Naive B cell (primary cell): ENCODE results near the gene LAS1L. TPM values are rescaled to one million over a fixed set of nuclear protein-coding genes. Genes with fewer than 3 reads are reported as not detected.
A peak's percentile ranks its signal among the peaks of the same experiment; 100 is the strongest.
"Not testable (repeated sequence)": the region's sequence is repeated elsewhere in the genome, so short reads cannot be mapped to it uniquely, and the experiment has no call there.

Experiments used
- ATAC-seq, 2 donors: fragments of 150-1000 bp; cut with Tn5 transposase; 2 replicates each; pipeline ENCODE4 v1.10.0; 2021; ENCODE audit warnings: low read depth in 2 of 2, mild to moderate bottlenecking in 2 of 2, moderate library complexity in 2 of 2
- DNase-seq: peaks from one replicate; pipeline ENCODE4 v3.0.0; 2022
- H3K27ac Mint-ChIP-seq, 6 donors: one replicate each; pipeline ENCODE4 v1.8.0; 2020 to 2022; ENCODE audit warnings: mild to moderate bottlenecking in 6 of 6, mixed read lengths in 6 of 6, moderate library complexity in 5 of 6, inconsistent platforms in 2 of 6
- H3K27me3 Mint-ChIP-seq, 3 donors: one replicate each; pipeline ENCODE4 v1.8.0; 2021 to 2022; ENCODE audit warnings: mixed read lengths in 3 of 3, mild to moderate bottlenecking in 1 of 3
- H3K36me3 Mint-ChIP-seq, 2 donors: one replicate each; pipeline ENCODE4 v1.8.0; 2020 to 2022; ENCODE audit warnings: mixed read lengths in 2 of 2, inconsistent platforms in 1 of 2, mild to moderate bottlenecking in 1 of 2
- H3K4me1 Mint-ChIP-seq, 3 donors: one replicate each; pipeline ENCODE4 v1.8.0; 2020 to 2022; ENCODE audit warnings: mixed read lengths in 3 of 3, inconsistent platforms in 1 of 3, mild to moderate bottlenecking in 1 of 3, moderate library complexity in 1 of 3
- H3K4me3 Mint-ChIP-seq, 8 donors: one replicate each; pipeline ENCODE4 v1.8.0; 2020 to 2022; ENCODE audit warnings: mild to moderate bottlenecking in 8 of 8, mixed read lengths in 8 of 8, moderate library complexity in 8 of 8, inconsistent platforms in 2 of 8
- H3K9me3 Mint-ChIP-seq, 7 donors: one replicate each; pipeline ENCODE4 v1.8.0; 2020 to 2022; ENCODE audit warnings: mixed read lengths in 7 of 7, mild to moderate bottlenecking in 5 of 7, inconsistent platforms in 2 of 7, moderate library complexity in 1 of 7
- polyA plus RNA-seq, 6 donors: library from polyadenylated mRNA; unstranded; fragments of 300-500 nt; fragmentation: Illumina TruSeq; gene quantifications; one replicate each; pipeline ENCODE4 v1.2.3, GENCODE V29; 2021; ENCODE audit warnings: low read depth in 6 of 6

The LAS1L gene
- polyA plus RNA-seq, 6 donors from 2014 or later = 22.3 to 51.9 (median 45.2) TPM

GRCh38 chrX:65537229-65537628 lies 2.6 kb upstream of the LAS1L start:
- DNase-seq = no peak

GRCh38 chrX:65536291-65536690 lies 1.7 kb upstream of the LAS1L start:
- H3K9me3 Mint-ChIP-seq = no peaks in the 10 kb centered on the region
- H3K27ac Mint-ChIP-seq = peak overlapping the region in 2 of 6 donors; percentile 24 to 26
- H3K36me3 Mint-ChIP-seq = no peaks in the 10 kb centered on the region
- ATAC-seq (no peak), DNase-seq (no peak)
- H3K4me3 Mint-ChIP-seq = no peak overlapping the region
- H3K27me3 Mint-ChIP-seq = peaks cover 0 to 4% (median 0%) of the 10 kb centered on the region in 3 donors
- H3K4me1 Mint-ChIP-seq = peaks cover 8 to 24% (median 12%) of the 10 kb centered on the region in 3 donors

More at GRCh38 chrX:65537229-65537628, 2.6 kb upstream of the LAS1L start:
- H3K36me3 Mint-ChIP-seq = no peaks in the 10 kb centered on the region
- H3K9me3 Mint-ChIP-seq = no peaks in the 10 kb centered on the region
- H3K27me3 Mint-ChIP-seq = peaks cover 0 to 5% (median 3%) of the 10 kb centered on the region in 3 donors
- peak overlapping the region in 1 of 6 donors; percentile 20 for H3K27ac Mint-ChIP-seq
- H3K4me1 Mint-ChIP-seq = peaks cover 8 to 21% (median 12%) of the 10 kb centered on the region in 3 donors
- ATAC-seq = no peak
- peak overlapping the region in 1 of 8 donors; percentile 41 for H3K4me3 Mint-ChIP-seq

- H3K4me3 Mint-ChIP-seq = peak overlapping the region in 2 of 8 donors; percentile 40 to 72
- no peaks in the 10 kb centered on the region for H3K27me3 Mint-ChIP-seq
- H3K9me3 Mint-ChIP-seq = no peaks in the 10 kb centered on the region
- no peaks in the 10 kb centered on the region for H3K36me3 Mint-ChIP-seq
- H3K4me1 Mint-ChIP-seq = peaks cover 12 to 24% (median 17%) of the 10 kb centered on the region in 3 donors
- DNase-seq = no peak
- peak overlapping the region in 1 of 6 donors; percentile 65 for H3K27ac Mint-ChIP-seq
- ATAC-seq = no peak
Observed at GRCh38 chrX:65532016-65532415, 2.6 kb downstream of the LAS1L start.

- Mint-ChIP-seq H3K27me3 (no peaks in the 10 kb centered on the region), H3K4me1 (peaks cover 12 to 15% (median 14%) of the 10 kb centered on the region in 3 donors), H3K36me3 (no peaks in the 10 kb centered on the region), H3K4me3 (peak overlapping the region in 1 of 8 donors; percentile 9), H3K9me3 (no peaks in the 10 kb centered on the region), H3K27ac (peak overlapping the region in 2 of 6 donors; percentile 26 to 35)
- peak; percentile 52 for ATAC-seq
- peak; percentile 32 for DNase-seq
Observed at GRCh38 chrX:65528705-65529340, 5.8 kb downstream of the LAS1L start.

- Mint-ChIP-seq H3K27me3 (no peaks in the 10 kb centered on the region), H3K36me3 (no peaks in the 10 kb centered on the region)
Observed at GRCh38 chrX:65528293-65528692, 6.3 kb downstream of the LAS1L start.

GRCh38 chrX:65524139-65524538 lies 10.4 kb downstream of the LAS1L start:
- Mint-ChIP-seq H3K27me3 (no peaks in the 10 kb centered on the region), H3K36me3 (peaks cover 17 to 18% of the 10 kb centered on the region in 2 donors), H3K9me3 (no peaks in the 10 kb centered on the region), H3K4me3 (peak overlapping the region in 1 of 8 donors; percentile 1), H3K27ac (peak overlapping the region in 1 of 6 donors; percentile 36), H3K4me1 (peaks cover 0 to 6% (median 0%) of the 10 kb centered on the region in 3 donors)
- no peak for DNase-seq
- no peak for ATAC-seq

More at GRCh38 chrX:65528293-65528692, 6.3 kb downstream of the LAS1L start:
- Mint-ChIP-seq H3K27ac (no peak overlapping the region), H3K4me3 (no peak overlapping the region), H3K4me1 (peaks cover 8 to 11% (median 9%) of the 10 kb centered on the region in 3 donors), H3K9me3 (no peaks in the 10 kb centered on the region)
- DNase-seq (no peak), ATAC-seq (no peak)

GRCh38 chrX:65522739-65523372 lies 11.7 kb downstream of the LAS1L start:
- H3K4me3 Mint-ChIP-seq = peak overlapping the region in 1 of 8 donors; percentile 18
- no peaks in the 10 kb centered on the region for H3K4me1 Mint-ChIP-seq
- no peaks in the 10 kb centered on the region for H3K27me3 Mint-ChIP-seq
- DNase-seq = no peak
- no peak for ATAC-seq
- H3K27ac Mint-ChIP-seq = peak overlapping the region in 1 of 6 donors; percentile 81
- peaks cover 17 to 18% of the 10 kb centered on the region in 2 donors for H3K36me3 Mint-ChIP-seq
- no peaks in the 10 kb centered on the region for H3K9me3 Mint-ChIP-seq

- not testable (repeated sequence) for ATAC-seq, H3K4me3 Mint-ChIP-seq, DNase-seq, H3K4me1 Mint-ChIP-seq, H3K9me3 Mint-ChIP-seq, H3K27me3 Mint-ChIP-seq
- H3K36me3 Mint-ChIP-seq = peaks cover 17 to 18% of the 10 kb centered on the region in 2 donors
- H3K27ac Mint-ChIP-seq = peak overlapping the region in 1 of 6 donors; percentile 16
Observed at GRCh38 chrX:65519530-65519929, 15.1 kb downstream of the LAS1L start.

- Mint-ChIP-seq H3K4me3 (peak overlapping the region in 1 of 8 donors; percentile 27), H3K36me3 (peaks cover 17 to 18% of the 10 kb centered on the region in 2 donors), H3K27ac (peak overlapping the region in 3 of 6 donors; percentile 16 to 86 (median 69))
- not testable (repeated sequence) for H3K4me1 Mint-ChIP-seq, H3K27me3 Mint-ChIP-seq, H3K9me3 Mint-ChIP-seq, ATAC-seq, DNase-seq
Observed at GRCh38 chrX:65518980-65519379, 15.6 kb downstream of the LAS1L start.

- no peaks in the 10 kb centered on the region for H3K4me1 Mint-ChIP-seq
- no peaks in the 10 kb centered on the region for H3K9me3 Mint-ChIP-seq
- ATAC-seq (no peak), DNase-seq (no peak)
- H3K4me3 Mint-ChIP-seq = no peak overlapping the region
- H3K27me3 Mint-ChIP-seq = no peaks in the 10 kb centered on the region
- no peak overlapping the region for H3K27ac Mint-ChIP-seq
- peaks cover 16 to 17% of the 10 kb centered on the region in 2 donors for H3K36me3 Mint-ChIP-seq
Observed at GRCh38 chrX:65517923-65518322, 16.7 kb downstream of the LAS1L start.

GRCh38 chrX:65516756-65517155 lies 17.8 kb downstream of the LAS1L start:
- Mint-ChIP-seq H3K9me3 (no peaks in the 10 kb centered on the region), H3K4me3 (no peak overlapping the region)

GRCh38 chrX:65513610-65514009 lies 21.0 kb downstream of the LAS1L start:
- ATAC-seq = no peak
- DNase-seq = no peak
- no peaks in the 10 kb centered on the region for H3K9me3 Mint-ChIP-seq
- no peak overlapping the region for H3K4me3 Mint-ChIP-seq
- no peaks in the 10 kb centered on the region for H3K27me3 Mint-ChIP-seq
- peak overlapping the region in 1 of 6 donors; percentile 38 for H3K27ac Mint-ChIP-seq
- no peaks in the 10 kb centered on the region for H3K4me1 Mint-ChIP-seq
- H3K36me3 Mint-ChIP-seq = peaks cover 0 to 6% of the 10 kb centered on the region in 2 donors

More at GRCh38 chrX:65516756-65517155, 17.8 kb downstream of the LAS1L start:
- Mint-ChIP-seq H3K27ac (no peak overlapping the region), H3K4me1 (no peaks in the 10 kb centered on the region), H3K36me3 (peaks cover 8 to 12% of the 10 kb centered on the region in 2 donors), H3K27me3 (no peaks in the 10 kb centered on the region)
- no peak for DNase-seq
- ATAC-seq = no peak

- DNase-seq = no peak
- ATAC-seq = no peak
Observed at GRCh38 chrX:65509400-65509799, 25.2 kb downstream of the LAS1L start.

GRCh38 chrX:65508851-65509250 lies 25.7 kb downstream of the LAS1L start:
- H3K4me3 Mint-ChIP-seq = no peak overlapping the region
- no peak overlapping the region for H3K27ac Mint-ChIP-seq
- no peaks in the 10 kb centered on the region for H3K4me1 Mint-ChIP-seq
- ATAC-seq = no peak
- no peaks in the 10 kb centered on the region for H3K27me3 Mint-ChIP-seq
- no peaks in the 10 kb centered on the region for H3K9me3 Mint-ChIP-seq
- H3K36me3 Mint-ChIP-seq = peaks cover 0 to 6% of the 10 kb centered on the region in 2 donors
- no peak for DNase-seq

More at GRCh38 chrX:65509400-65509799, 25.2 kb downstream of the LAS1L start:
- peak overlapping the region in 1 of 8 donors; percentile 27 for H3K4me3 Mint-ChIP-seq
- H3K36me3 Mint-ChIP-seq = peaks cover 0 to 6% of the 10 kb centered on the region in 2 donors
- H3K4me1 Mint-ChIP-seq = no peaks in the 10 kb centered on the region
- no peaks in the 10 kb centered on the region for H3K27me3 Mint-ChIP-seq
- H3K27ac Mint-ChIP-seq = peak overlapping the region in 1 of 6 donors; percentile 3
- no peaks in the 10 kb centered on the region for H3K9me3 Mint-ChIP-seq
